ENCODE results near the gene MS4A15. TPM values are rescaled to one million over a fixed set of nuclear protein-coding genes. Genes with fewer than 3 reads are reported as not detected.
"Not testable (repeated sequence)": the region's sequence is repeated elsewhere in the genome, so short reads cannot be mapped to it uniquely, and the experiment has no call there.

MS4A15 gene, protein sequence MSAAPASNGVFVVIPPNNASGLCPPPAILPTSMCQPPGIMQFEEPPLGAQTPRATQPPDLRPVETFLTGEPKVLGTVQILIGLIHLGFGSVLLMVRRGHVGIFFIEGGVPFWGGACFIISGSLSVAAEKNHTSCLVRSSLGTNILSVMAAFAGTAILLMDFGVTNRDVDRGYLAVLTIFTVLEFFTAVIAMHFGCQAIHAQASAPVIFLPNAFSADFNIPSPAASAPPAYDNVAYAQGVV
- total RNA-seq, result not detected in 2 replicates

DNA sequence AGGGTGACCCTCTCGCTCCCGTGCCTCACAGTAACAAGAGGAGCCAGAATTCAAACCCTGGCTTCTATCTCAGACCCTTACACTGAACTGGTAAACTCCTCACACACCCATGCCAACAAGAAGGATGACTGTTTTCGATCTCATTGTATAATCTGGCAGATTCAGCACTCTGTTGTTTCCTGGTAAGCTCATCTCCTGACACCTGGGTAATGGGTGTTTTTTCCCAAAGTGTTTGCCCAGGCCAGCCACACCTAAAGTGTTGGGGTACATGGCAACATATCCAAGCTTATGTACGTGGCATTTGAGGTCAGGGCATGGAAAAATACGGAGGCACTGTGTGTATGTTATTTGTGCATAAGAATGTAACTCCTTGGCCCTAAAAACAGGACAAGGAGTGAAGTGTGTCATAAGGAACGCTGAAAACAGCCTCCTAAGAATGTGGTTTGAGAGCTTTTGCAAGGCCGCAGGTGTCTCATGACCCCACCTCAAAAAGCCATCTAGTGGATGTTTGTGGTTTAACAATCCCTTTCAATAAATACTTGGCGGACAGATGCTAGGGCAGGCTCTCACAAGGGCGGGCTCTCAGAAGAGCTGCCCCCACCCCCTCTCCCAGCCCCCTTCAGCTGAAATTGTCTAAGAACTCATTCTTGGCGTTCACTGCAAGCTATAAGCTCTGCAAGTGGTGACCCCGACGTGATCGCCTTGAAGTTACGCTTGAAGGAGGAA, at the start of gene MS4A15:
Gene MS4A15, plus strand, starts transcription at position 561 of the 726 bp plus-strand sequence. CDS start 6,867 bp downstream, outside the sequence.
- intact Hi-C loops (cut with micrococcal nuclease), result loop anchor here (5.0 kb wide), 1 partner anchor 394 kb away; no protein-coding TSS in a partner anchor

DNA sequence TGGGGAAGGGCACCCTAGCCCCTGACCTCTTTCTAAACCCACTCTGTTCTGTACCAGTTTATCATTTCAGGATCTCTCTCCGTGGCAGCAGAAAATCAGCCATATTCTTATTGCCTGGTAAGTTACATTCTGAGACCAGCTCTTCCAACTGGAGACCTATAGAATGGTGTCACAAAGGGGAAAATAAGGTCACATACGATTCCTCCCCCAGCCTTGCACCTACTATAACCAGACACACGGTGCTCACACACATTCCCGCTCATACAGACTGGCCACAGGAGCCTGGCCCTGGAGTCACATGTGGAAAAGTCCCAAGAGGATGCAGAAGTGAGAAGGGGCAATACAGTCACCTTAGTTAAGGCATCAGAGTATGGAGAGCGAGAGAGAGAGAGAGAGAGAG, 49.7 kb upstream of the MS4A15 start:
- intact Hi-C loops (cut with micrococcal nuclease), result no loop called here

DNA sequence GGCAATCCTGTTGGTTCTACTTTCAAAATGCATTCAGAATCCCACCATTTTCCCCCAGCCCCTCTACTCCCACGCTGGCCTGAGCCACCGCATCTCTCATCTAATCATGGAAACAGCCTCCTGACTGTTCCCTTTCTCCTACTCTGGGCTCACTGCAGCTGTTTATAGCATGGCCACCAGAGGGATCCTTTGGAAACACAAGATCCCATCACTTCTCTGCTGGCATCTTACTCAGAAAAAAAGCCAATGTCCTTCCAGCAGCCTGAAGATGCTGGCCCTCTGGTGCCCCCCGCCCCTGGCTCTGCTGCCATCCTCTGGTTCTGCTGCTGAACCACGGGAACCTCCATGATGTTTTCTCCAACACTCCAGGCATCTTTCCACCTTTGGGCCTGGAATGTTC, 46.2 kb upstream of the MS4A15 start:
- intact Hi-C loops (cut with micrococcal nuclease), result no loop called here

DNA sequence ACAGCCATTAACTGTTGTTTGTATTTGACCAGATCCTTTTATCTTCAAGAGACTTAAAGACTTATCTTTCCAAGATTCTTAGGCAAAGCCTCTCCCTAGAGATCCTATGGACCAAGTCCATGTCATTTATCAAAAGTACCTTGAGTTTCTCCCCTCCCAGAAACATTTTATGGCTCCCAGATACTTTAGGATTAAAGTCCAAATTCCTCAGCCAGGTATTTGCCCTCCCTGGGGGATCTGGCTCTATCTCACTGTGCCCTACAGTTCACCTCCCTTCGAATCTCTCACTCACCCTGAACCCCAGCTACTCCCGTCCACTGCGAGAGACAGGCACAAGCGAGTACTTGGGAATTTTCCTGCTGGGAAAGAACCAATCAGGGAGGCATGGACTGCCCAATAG, 45.4 kb upstream of the MS4A15 start:
- intact Hi-C loops (cut with micrococcal nuclease), result no loop called here

DNA sequence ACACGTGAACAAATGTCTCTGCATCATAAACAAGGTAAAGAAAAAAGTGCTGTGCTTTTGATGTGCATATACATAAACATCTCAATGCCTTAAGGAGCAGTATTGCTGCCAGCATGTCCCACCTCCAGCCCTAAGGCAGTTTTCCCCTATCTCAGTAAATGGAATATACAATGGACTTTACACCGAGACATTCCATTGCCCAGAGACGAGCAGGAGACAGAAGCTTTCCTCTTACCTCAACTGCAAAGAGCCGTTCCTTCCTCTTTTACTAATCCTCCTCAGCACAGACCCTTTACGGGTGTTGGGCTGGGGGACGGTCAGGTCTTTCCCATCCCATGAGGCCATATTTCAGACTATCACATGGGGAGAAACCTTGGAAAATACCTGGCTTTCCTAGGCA, 43.2 kb upstream of the MS4A15 start:
- intact Hi-C loops (cut with micrococcal nuclease), result not testable (repeated sequence)

DNA sequence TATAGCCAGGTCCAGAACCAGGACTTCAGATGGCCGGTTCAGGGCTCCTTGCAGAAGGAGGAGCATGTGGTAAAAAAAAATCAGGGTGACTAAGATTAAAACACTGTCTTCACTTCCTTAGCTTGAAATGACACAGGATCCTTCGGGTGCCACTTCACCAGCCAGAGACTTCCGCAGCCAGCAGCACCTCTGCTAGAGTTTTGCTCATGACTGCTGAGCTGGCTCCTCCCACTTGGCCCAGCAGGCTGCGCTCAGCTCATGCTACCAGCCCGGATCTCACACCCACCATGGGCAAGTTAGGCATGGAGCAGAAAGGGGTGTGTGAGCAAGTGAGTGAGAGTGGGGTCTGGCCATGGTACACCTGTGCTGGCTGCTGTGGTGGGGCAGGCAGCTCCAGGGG, 38.7 kb upstream of the MS4A15 start:
- intact Hi-C loops (cut with micrococcal nuclease), result no loop called here

DNA sequence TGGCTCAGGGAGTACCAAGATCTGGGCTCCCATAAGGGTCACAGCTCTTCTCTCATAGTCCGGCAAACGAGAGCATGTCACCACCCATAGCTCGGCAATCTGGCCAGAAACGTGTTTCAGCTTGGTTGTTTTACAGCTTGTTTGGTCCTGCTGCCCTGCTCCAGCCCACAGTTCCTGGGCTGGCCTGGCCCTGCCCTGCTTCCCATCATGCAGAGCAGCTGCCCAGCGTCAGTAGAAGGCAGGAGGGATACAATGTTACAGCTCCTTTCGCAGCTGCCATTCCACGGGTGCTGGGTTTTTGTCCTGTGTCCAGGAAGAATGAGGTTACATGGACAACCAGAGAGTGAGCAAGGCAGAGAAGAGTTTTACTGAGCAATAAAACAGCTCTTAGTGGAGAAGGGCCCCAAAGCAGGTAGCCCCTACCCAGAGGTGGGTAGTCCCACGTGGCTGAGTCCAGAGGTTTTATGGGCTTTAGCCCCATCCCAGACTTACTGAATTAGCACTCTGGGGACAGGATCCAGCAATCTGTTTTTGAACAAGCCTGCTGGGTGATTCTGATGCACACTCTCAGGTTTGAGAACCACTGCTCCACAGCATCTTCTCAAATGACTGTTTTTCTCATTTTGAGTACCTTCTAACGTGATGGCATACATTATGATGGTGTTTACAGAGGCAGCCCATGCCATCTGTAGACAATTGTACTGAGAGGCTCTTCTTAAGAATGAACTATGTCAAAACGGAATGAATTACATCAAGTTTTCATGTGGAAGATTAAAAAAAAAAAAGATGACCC, 37.9 kb upstream of the MS4A15 start:
- intact Hi-C loops (cut with micrococcal nuclease), result no loop called here

DNA sequence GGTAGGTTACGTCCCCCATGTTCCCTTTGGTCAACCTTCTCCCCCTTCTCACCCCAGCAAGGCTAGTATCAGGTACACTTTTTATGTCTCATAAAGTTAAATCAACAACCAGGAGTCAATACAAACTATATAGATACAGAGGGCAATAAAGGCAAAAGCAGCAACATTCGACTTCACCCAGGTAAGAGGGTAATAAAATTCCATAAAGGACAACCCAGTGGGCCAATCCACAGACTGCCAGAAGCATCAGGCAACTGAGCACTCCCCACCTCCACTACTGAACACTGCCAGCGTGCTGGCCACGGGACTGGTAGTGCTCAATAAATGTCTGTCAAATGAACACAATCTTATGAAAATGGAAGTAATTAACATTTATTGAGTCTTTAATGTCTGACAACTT, 37.3 kb upstream of the MS4A15 start:
- intact Hi-C loops (cut with micrococcal nuclease), result no loop called here

DNA sequence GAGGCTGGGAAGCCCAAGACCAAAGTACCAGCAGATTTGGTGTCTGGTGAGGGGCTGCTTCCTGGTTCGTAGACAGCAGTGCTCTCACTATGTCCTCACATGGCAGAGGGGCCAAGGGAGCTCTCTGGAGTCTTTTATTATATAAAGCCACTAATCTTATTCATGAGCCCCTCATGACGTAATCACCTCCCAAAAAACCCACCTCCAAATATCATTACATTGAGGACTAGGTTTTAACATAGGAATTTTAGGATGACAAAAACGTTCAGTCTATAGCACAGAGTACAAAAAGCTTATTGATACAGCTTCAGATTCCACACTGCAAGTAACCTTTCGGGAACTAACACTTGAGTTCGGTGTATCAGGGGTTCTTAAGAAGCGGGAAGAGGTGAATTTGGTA, 36.2 kb upstream of the MS4A15 start:
- intact Hi-C loops (cut with micrococcal nuclease), result no loop called here

DNA sequence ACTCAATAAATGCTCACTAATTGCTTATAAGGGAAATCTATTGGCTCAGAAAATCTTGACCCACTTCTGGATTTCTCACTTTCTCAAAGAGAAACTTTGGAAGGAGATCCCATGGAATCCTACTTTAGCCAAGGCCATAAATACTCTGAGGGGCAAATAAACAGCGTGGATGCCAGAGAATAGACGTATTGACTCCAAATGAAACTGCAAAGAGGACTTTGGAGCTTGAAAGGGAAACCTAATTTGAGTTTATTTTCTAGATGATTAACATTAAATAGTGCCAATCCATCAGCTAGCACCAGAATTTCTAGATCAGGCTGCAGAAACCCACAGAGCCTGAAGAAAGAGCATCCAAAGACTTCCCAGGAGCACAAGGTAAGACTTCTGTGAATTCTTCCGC, 32.2 kb upstream of the MS4A15 start, which contains the start of gene MS4A18:
Gene MS4A18, plus strand, starts transcription at position 301 of the 400 bp plus-strand sequence.
- intact Hi-C loops (cut with micrococcal nuclease), result no loop called here

DNA sequence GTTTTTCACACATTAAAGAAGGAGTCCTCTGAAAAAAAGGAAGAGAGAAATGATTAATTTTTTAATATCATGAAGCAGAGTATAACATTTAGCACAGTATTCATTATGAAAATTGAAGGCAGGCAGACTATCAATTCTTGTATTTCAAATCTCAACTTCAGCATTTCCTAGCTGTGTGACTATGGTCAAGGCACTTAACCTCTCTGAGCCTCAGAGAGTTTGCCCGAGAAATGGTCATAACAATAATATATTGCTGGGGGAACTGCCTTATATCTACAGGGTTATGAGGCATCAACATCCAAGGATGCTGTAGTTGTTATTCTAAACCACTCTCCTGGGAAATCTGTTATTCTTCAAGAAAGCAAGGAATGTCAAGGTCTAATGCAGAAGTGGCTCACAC, 31.1 kb upstream of the MS4A15 start:
- intact Hi-C loops (cut with micrococcal nuclease), result no loop called here

DNA sequence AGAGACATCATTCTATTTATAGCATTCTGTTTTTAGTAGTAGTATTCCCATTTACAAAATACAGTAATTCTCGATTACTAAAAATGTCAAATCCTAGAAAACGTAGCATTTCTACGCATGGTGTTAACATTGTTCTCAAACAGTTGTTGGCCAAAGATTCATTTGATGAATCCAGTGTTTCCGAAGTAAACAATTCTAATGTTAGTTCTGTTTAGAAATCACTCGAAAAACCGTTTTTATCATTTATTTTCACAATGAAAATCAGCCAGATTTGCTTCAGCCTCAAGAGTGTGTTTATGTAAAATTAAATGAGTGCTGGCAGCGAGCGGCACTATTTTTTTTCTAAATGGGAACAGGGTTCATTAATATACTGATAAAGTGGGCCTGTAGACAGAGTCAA, 25.1 kb upstream of the MS4A15 start:
- intact Hi-C loops (cut with micrococcal nuclease), result no loop called here

DNA sequence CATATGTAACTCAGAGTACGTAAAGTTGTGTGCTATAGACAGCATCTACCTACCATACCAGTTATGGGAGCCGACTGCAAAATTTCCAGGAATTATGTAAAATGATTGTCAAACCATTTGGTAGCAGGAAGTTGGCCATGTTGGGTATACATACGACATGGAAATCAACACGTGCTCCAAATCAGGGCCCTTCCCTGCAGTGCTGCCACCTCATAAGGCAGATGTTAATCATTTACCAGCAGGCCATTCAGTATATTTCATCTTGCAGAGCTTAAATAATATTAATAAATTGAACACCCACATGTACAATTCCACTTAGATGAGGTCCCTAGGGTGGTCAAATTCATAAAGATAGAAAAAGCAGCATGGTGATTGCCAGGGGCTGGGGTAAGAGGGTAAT, 22.4 kb upstream of the MS4A15 start:
- intact Hi-C loops (cut with micrococcal nuclease), result no loop called here

DNA sequence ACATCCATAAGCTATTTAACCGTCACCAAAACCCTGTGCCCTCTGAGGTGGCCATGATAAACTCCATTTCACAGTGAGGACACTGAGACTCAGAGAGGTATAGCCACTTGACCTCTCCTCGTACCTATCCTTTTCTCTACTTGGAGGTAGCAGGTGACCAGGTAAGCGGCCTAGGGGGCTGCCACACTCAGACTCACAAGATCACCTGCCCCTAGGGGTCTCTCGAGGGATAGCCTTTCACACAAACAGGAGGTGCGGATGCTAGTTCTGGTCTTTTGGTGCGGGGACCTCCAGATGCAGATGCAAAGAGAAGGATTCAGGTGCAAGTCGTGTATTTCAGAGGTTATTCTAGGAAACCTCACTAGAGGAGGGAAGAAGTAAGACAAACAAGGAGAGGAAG, 17.6 kb upstream of the MS4A15 start:
- intact Hi-C loops (cut with micrococcal nuclease), result no loop called here

DNA sequence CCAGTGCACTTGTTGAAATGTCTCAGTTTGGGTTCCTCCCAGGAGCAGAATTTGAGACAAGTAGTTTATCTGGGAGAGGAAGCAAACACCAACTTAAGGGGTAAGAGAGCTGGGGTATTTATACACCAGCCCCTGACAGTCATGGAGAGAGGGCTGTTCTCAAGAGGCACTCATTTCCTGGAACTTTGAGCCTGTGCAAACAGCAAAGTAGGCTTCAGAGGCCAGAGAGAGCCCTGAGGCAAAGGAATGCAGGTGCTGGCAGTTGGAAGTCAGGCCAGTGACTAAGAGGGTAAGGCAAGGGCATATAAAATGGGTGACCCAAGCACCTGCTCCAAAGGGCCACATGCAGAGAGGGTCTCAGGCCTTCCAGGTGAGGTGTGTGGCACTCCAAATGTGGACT, 16.1 kb upstream of the MS4A15 start:
- intact Hi-C loops (cut with micrococcal nuclease), result no loop called here

DNA sequence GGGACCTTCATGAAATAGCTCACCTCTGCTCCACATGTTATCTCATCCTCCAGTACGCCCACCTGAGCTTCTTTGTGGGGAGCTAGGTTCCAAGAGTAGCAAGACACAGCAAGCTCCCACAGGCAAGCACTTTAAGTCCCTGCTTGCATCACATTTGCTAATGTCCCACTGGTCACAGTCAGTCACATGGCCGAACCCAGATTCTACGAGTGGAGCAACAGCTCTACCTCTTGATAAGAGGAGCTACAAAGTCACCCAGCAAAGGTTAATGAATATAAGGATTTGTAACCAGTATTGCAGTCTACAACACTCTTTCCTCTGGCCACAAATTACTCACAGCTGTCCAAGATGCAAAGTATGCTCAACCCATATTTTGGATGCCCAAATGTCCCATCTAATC, 15.2 kb upstream of the MS4A15 start:
- intact Hi-C loops (cut with micrococcal nuclease), result no loop called here

DNA sequence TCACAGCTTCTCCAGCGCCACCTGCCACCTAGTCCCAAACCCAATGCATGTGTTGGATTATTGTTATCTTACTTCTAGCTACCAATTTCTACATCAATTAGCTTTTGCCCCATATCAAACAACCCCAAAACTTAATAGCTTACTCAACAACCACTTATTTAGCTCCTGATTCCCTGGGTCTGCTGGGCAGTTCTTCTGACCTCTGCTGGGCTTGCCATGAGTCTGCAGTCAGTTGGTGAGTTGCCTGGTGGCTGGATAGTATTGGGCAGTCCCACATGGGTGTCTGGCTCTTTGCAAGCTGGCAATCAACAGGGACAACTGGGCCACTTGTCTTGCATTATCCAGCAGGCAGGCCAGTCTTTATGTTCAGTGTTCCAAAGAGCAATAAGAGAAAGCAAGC, 13.6 kb upstream of the MS4A15 start:
- intact Hi-C loops (cut with micrococcal nuclease), result no loop called here

DNA sequence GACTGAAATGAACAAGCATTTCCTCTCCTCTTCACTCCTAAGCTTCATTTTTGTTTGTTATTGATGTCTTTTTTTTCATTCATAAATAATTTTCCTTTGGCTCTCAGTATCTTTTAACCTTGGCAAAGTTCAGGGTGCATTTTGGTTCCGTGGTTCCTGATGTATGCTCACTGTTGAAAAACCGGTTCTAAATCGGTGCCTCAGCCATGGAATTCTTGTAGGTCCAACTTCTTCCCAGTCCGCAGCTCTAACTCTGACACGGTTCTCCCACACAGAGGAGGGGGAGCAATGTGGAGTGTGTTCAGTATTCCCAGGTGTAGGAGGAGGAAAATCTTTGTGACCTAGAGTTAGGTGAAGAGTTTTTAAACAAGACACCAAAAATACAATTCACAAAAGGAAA, 12.6 kb upstream of the MS4A15 start:
- intact Hi-C loops (cut with micrococcal nuclease), result no loop called here

DNA sequence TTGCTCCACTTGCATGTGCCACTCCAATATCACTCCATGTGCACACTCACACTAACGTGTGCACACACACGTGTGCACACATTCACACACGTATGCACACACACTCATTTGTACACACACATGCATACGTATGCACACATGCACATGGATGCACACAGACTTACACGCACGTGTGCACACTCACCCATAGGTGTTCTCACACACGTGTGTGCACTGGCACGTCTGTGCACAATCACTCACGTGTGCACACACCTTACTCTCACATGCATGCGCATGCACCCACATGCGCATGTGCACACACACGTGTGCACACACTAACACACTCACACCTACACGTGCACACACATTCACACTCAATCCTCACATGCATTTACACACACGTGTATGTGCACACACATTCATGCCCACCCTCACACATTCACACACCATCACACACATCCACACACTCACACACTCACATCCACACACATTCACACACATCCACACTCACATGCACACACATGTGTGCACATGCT, 9.3 kb upstream of the MS4A15 start:
- intact Hi-C loops (cut with micrococcal nuclease), result no loop called here

DNA sequence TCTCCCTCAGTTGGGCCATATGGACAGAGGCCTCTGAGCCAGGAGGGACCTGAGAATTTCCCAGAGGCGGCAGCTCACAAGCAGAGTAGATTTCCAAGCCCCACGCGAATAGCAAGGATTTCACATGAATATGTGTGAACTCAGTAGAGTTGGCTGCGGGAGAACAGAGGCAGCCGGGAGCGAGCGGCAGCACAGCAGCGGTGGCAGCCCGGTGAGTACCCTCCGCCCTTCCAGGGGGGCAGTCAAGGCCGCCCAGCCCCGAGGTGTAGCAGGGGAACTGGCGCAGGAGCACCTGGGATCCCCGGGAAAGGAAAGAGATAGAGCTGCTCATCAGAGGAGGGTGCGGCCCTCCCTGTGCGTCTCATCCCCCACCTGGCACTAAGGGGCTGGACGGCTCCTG, 8.4 kb upstream of the MS4A15 start:
- intact Hi-C loops (cut with micrococcal nuclease), result no loop called here

DNA sequence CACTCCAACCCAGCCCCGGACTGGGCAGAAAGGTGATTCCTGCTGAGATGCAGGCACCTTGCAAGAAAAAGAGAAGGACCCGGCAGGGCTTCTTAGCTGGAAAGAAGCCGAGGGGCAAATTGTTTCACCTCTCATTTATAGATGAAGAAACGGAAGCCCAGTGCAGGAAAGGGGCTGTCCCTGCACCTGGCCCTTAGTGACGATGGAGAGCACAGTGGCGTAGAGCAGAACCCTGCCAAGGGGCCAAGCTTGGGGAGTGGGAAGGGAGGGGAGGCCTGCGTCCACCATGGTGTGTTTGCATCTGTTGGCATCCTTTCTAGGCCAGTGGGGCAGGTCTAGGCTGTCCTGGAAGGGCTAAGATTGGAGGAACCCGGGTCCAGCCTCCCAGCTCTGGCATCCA, 7.8 kb upstream of the MS4A15 start:
- intact Hi-C loops (cut with micrococcal nuclease), result no loop called here

DNA sequence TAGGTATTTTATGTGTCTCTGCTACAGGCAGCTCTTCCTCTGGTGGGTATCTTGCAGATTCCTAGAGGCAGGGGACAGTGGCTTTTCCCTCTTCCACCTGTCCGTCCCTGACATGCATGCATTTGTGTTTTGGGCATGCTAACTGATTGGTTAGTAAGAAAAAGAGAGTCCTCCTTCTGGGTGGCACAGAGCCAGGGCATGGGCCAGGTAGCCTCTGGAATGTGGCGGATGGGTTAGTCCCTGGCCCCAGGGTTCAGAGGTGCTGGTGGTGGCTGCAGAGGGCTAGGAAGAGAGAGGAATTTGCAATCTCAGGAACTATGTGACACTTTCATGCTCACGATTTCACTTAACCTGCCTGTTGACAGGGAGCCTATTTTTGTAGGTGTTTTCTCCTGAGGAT, 5.8 kb upstream of the MS4A15 start:
- intact Hi-C loops (cut with micrococcal nuclease), result no loop called here

All from T-helper 1 cell treated with Interleukin-12 subunit alpha and Interleukin-12 subunit beta and Interleukin-4 antibody, amounts not matched to agents 30 ng/mL and 1 ng/mL, for 36 hours (primary cell).